Measurements from ENCODE around the gene TSPAN15. TPM values are rescaled to one million over a fixed set of nuclear protein-coding genes. Genes with fewer than 3 reads are reported as not detected.

Gene TSPAN15
- total and polyA plus RNA-seq, 8 donors, result 34.4 to 67.9 (median 41.5) TPM

DNA sequence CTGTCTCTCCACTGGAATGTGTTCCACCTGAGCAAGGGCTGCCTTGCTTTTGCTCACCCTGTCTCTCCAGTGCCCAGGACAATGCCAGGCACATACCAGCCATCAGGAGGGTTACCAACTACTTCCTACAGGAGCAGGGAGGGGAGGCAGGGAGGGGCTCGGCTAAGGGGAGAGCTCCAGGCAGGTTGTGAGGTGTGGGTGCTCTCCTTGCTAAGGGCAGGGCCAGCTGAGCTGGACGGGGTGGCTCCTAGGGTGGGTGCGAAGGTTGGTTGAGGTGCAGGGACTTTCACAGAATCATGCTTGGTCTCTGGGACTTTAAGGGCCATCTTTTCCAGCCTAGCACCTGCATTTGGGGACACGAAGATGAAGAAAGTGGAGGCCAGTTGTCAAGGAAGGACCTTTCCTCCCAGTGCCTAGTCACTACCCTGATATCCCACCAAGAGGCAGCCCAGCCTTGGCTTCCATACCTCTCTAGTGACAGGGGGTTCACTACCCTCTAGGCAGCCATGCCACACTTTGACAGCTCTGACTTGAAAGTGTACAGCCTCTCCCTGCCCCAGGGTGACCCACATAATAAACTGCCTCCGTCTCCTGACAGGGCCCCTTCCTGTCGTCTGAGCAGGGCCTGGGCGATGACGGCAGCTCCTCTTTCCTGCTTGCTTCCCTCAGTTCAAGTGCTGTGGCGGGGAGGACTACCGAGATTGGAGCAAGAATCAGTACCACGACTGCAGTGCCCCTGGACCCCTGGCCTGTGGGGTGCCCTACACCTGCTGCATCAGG, 46.5 kb downstream of the TSPAN15 start:
- H3K4me1 ChIP-seq, result no peaks in the 10 kb centered on the region
- intact Hi-C loops (cut with DNase I), result no loop called here
- no peaks in the 10 kb centered on the region for H3K36me3 ChIP-seq
- DNase-seq (peak in 1 of 4 donors; percentile 51), ATAC-seq (no peak)
- no peak overlapping the region for H3K4me3 ChIP-seq
- TF ChIP-seq, protein P1, sequence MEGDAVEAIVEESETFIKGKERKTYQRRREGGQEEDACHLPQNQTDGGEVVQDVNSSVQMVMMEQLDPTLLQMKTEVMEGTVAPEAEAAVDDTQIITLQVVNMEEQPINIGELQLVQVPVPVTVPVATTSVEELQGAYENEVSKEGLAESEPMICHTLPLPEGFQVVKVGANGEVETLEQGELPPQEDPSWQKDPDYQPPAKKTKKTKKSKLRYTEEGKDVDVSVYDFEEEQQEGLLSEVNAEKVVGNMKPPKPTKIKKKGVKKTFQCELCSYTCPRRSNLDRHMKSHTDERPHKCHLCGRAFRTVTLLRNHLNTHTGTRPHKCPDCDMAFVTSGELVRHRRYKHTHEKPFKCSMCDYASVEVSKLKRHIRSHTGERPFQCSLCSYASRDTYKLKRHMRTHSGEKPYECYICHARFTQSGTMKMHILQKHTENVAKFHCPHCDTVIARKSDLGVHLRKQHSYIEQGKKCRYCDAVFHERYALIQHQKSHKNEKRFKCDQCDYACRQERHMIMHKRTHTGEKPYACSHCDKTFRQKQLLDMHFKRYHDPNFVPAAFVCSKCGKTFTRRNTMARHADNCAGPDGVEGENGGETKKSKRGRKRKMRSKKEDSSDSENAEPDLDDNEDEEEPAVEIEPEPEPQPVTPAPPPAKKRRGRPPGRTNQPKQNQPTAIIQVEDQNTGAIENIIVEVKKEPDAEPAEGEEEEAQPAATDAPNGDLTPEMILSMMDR (IDR thresholded peaks at IDR 0.05), result no peak
- H3K27ac ChIP-seq, result no peak overlapping the region
- H3K9me3 ChIP-seq, result no peaks in the 10 kb centered on the region
- no peaks in the 10 kb centered on the region for H3K27me3 ChIP-seq

DNA sequence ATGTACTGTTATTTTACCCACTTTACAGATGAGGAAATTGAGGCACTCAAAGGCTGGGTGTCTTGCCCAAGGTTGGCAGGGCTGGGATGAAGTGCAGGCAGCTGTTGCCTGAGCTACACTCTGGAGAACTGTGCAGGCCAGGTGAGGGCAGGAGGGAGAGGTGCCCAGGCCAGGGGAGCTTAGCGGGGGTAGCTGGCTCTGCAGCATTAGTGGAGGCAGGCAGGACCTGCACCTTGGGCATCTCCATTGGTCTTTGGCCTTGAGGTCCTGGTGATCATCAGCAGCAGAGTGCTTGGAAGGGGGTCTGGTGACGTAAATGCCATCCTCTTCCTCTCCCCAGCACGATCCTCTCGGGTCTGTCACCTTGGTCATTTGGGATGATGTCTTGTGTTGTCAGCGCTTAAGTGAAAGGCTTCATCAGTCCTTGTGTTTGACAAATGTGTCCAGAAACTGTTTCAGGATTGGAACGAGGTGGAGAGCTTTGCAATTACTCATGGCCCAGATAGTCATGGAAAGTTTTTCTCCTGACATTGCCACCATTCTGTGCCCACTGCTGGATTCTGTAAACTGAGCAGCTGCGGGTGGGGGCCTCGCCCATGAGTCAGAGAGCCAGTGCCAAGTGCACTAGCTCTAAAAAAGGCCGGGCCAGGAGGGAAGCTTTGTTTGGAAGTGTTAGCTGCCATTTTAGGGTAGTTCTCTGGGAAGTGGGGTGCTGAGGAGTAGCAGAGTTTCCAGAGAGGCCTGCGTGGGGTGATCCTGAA, 47.6 kb downstream of the TSPAN15 start:
- DNase-seq (peak in 1 of 4 donors; percentile 47), ATAC-seq (no peak)
- Histone ChIP-seq H3K27me3 (no peaks in the 10 kb centered on the region), H3K27ac (no peak overlapping the region), H3K4me3 (no peak overlapping the region), H3K9me3 (no peaks in the 10 kb centered on the region), H3K4me1 (no peaks in the 10 kb centered on the region), H3K36me3 (no peaks in the 10 kb centered on the region)
- TF ChIP-seq, protein P1 (IDR thresholded peaks at IDR 0.05), result no peak
- intact Hi-C loops (cut with DNase I), result no loop called here

DNA sequence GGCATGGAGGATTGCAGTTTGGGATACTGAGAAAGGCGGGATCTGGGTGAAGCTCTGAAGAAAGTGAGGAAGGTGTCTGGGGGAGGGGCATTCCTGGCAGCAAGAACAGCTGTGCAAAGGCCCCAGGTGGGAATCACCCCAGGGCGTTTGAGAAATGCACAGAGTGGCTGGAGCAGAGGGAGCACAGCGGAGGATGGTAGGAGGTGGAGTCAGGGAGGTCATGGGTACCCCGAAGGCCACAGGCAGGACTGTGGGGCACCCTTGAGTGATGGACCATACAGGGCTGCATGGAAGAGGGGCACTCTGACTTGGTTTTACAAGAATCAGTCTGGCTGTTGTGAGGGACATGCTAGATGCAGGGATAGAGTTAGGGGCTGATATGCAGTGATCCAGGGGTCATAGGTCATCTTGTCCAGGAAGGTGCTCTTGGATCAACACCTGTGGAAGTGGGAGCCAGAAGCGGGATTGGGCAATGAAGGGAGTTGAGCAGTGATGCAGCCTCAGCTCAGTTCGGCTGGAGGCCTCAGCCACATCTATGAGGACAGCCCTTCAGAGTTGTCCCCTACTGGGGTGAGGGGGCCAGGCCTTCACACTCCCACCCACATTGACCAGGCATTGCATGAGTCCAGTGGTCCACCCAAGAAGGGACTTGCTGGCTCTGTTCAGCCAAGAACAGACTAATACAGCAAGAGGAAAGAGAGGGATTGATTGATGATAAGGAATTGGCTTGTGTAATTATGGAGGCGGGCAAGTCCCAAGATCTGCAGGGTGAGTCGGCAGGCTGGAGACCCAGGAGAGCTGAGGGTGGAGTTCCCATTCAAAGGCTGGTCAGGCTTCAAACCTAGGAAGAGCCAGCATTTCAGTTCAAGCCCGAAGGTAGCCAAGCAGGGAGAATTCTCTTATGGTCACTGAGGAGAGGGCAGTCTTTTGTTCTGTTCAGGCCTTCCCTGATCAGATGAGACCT, 48.7 kb downstream of the TSPAN15 start:
- no peak overlapping the region for H3K27ac ChIP-seq
- ATAC-seq, result no peak
- intact Hi-C loops (cut with DNase I), result loop anchor here (10.0 kb wide), 2 partner anchors 85 to 265 kb away; partner anchors contain the start of gene TACR2 (in 1 of the 2)
- peaks cover 0 to 5% of the 10 kb centered on the region in 2 donors for H3K36me3 ChIP-seq
- DNase-seq, result no peak
- H3K4me3 ChIP-seq, result no peak overlapping the region
- no peaks in the 10 kb centered on the region for H3K9me3 ChIP-seq
- no peaks in the 10 kb centered on the region for H3K27me3 ChIP-seq
- no peaks in the 10 kb centered on the region for H3K4me1 ChIP-seq
- TF ChIP-seq, protein P1 (IDR thresholded peaks at IDR 0.05), result no peak

DNA sequence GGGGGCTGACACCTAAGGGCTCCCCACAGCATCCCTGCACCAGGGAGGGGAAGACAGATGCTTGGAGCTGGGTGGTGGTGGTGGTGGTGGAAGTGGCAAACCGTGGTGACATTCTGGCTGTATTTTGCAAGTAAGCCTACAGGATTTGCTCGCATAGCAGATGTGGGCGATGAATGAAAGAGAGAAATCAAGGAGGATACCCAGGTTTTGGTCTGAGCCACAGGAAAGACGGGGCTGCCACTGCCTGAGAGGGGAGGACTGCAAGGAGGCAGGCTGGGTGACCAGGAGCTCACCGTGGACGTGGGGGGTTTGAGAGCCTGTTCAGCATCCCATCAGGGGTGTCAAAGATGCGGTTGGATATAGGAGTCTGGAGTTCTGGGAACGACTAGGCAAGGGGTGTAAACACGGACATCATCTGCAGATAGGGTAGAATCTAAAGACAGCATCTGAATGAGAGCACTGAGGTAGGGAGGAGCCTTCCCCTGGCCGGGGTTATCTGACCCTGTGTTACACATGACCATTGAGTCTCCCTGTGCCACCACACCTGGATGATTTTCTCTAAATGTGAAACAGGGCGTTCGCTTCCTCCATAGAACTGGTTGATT, 49.7 kb downstream of the TSPAN15 start:
- no peaks in the 10 kb centered on the region for H3K4me1 ChIP-seq
- no peak overlapping the region for H3K27ac ChIP-seq
- DNase-seq, result no peak
- H3K27me3 ChIP-seq, result no peaks in the 10 kb centered on the region
- peaks cover 0 to 5% of the 10 kb centered on the region in 2 donors for H3K36me3 ChIP-seq
- TF ChIP-seq, protein P1 (IDR thresholded peaks at IDR 0.05), result no peak
- H3K9me3 ChIP-seq, result no peaks in the 10 kb centered on the region
- intact Hi-C loops (cut with DNase I), result loop anchor here (10.0 kb wide), 2 partner anchors 86 to 266 kb away; partner anchors contain the start of gene TACR2 (in 1 of the 2)
- no peak for ATAC-seq
- H3K4me3 ChIP-seq, result no peak overlapping the region

All from left lung (tissue), 10 donors.